Testis (tissue), 2 donors: ENCODE measurements around the gene CIB4.

Experiments
- CTCF ChIP-seq, 3 experiments: fragments of 450-650 bp in 2 of 3; fragments of 200-600 bp in 1 of 3; sonication (generic) in 1 of 3; IDR thresholded peaks; one replicate each; pipeline ENCODE4 v1.5.1; 2016 to 2019; ENCODE audit warnings: antibody characterized with exemption in 3 of 3, mild to moderate bottlenecking in 2 of 3, moderate library complexity in 1 of 3
- POLR2A ChIP-seq: fragments of 450-650 bp; IDR thresholded peaks from one replicate; pipeline ENCODE4 v1.6.1; 2017; ENCODE audit warnings: antibody characterized with exemption, mild to moderate bottlenecking, moderate library complexity

GRCh38 chr2:26644188-26644835 lies 3.1 kb upstream of the CIB4 start:
- TF ChIP-seq CTCF (IDR thresholded peaks at IDR 0.05) (no peak), POLR2A (no peak)
